HepG2 (cell line): ENCODE measurements around the gene ALKBH5. TPM values are rescaled to one million over a fixed set of nuclear protein-coding genes. Genes with fewer than 3 reads are reported as not detected.

Experiments used
- ATAC-seq: fragments of 200-7000 bp; cut with Tn5 transposase; 3 replicates; pipeline ENCODE4 v1.9.1; 2020; ENCODE audit warnings: mild to moderate bottlenecking, moderate library complexity
- BruUV-seq: library from RNA; stranded (reverse); fragments of 400-500 nt; replicated peaks from 2 replicates; lab custom pipeline; 2021; lab: Mats Ljungman, UMichigan
- CTCF ChIA-PET: fragments of 300-600 bp; formaldehyde crosslinking; extraction: SDS; loops from one replicate; lab custom pipeline; 2021; ENCODE audit warnings: low total read pairs, inconsistent platforms, low intra/inter-chr PET ratio; lab: Yijun Ruan, JAX
- POLR2A ChIA-PET: fragments of 350-600 bp; sonication (Branson Sonifier 250); formaldehyde crosslinking; loops from one replicate; lab custom pipeline; 2020; ENCODE audit warnings: antibody characterized with exemption, inconsistent platforms; lab: Yijun Ruan, JAX
- DNase-seq: peaks from one replicate; pipeline ENCODE4 v3.0.0-alpha.2; 2015; ENCODE audit warnings: low spot score
- FAIRE-seq: peaks from 3 replicates; lab custom pipeline; 2011; peaks lifted over from hg19 to GRCh38; lab: Jason Lieb, UNC
- H2AFZ ChIP-seq: one replicate; pipeline ENCODE4 v1.6.1; 2011; ENCODE audit warnings: low read length, inconsistent platforms
- H3K27ac ChIP-seq: fragments of 300-600 bp; 3 replicates; pipeline ENCODE4 v1.8.0; 2011; ENCODE audit warnings: mixed run types, mild to moderate bottlenecking, mixed read lengths, low read length, inconsistent platforms; ENCODE audit not compliant: insufficient read depth; ENCODE audit errors: extremely low read length
- H3K27me3 ChIP-seq, 2 experiments: fragments of 200-600 bp in 1 of 2; 2 replicates in 1 of 2; 3 replicates in 1 of 2; pipeline versions ENCODE4 v1.6.0 to v1.8.0; 2011; ENCODE audit warnings: low read length in 2 of 2, mild to moderate bottlenecking in 2 of 2, moderate library complexity in 2 of 2, inconsistent platforms in 1 of 2; ENCODE audit not compliant: insufficient read depth in 2 of 2, control insufficient read depth in 1 of 2
- H3K36me3 ChIP-seq, 2 experiments: fragments of 200-600 bp in 1 of 2; replicated peaks in 1 of 2; 2 replicates in 1 of 2; 3 replicates in 1 of 2; pipeline versions ENCODE4 v1.5.1 to v1.8.0; 2011; ENCODE audit warnings: low read length in 2 of 2, inconsistent platforms in 1 of 2; ENCODE audit not compliant: insufficient read depth in 2 of 2, control insufficient read depth in 1 of 2
- H3K4me1 ChIP-seq: 2 replicates; pipeline ENCODE4 v1.5.1; 2012; ENCODE audit warnings: low read length, inconsistent platforms; ENCODE audit not compliant: insufficient read depth
- H3K4me2 ChIP-seq: 2 replicates; pipeline ENCODE4 v1.6.0; 2011; ENCODE audit warnings: low read depth, low read length, inconsistent platforms
- H3K4me3 ChIP-seq, 3 experiments: fragments of 200-600 bp in 1 of 3; sonication (generic), shearing (Covaris generic) in 1 of 3; replicated peaks in 1 of 3; 2 replicates each; pipeline ENCODE4 v1.5.1; 2011 to 2016; ENCODE audit warnings: low read length in 3 of 3, inconsistent platforms in 2 of 3, low read depth in 2 of 3, mild to moderate bottlenecking in 2 of 3, control low read depth in 1 of 3, mixed read lengths in 1 of 3; ENCODE audit not compliant: insufficient read depth in 1 of 3
- H3K79me2 ChIP-seq: one replicate; pipeline ENCODE4 v1.6.1; 2011; ENCODE audit warnings: low read length, inconsistent platforms; ENCODE audit not compliant: insufficient read depth
- H3K9ac ChIP-seq: 2 replicates; pipeline ENCODE4 v1.6.0; 2011; ENCODE audit warnings: mild to moderate bottlenecking, low read depth, low read length, inconsistent platforms; ENCODE audit not compliant: insufficient read depth
- H3K9me3 ChIP-seq: 2 replicates; pipeline ENCODE4 v1.5.1; 2012; ENCODE audit warnings: mild to moderate bottlenecking, low read length
- H4K20me1 ChIP-seq: 2 replicates; pipeline ENCODE4 v1.6.0; 2011; ENCODE audit warnings: inconsistent platforms, mild to moderate bottlenecking, low read length, moderate library complexity; ENCODE audit not compliant: insufficient read depth
- AGO1 ChIP-seq: fragments of 200-400 bp; formaldehyde crosslinking; IDR thresholded peaks from 2 replicates; pipeline ENCODE4 v1.6.1; 2017; ENCODE audit warnings: mild to moderate bottlenecking, low read depth, low read length, moderate library complexity; ENCODE audit not compliant: poor library complexity, severe bottlenecking
- BCLAF1 ChIP-seq: fragments of 450-650 bp; IDR thresholded peaks from 2 replicates; pipeline ENCODE4 v1.6.1; 2017; ENCODE audit warnings: mild to moderate bottlenecking
- EEA1 ChIP-seq: sonication (generic); formaldehyde crosslinking; IDR thresholded peaks from 2 replicates; pipeline ENCODE4 v1.5.1; 2020; ENCODE audit warnings: mild to moderate bottlenecking, missing genetic modification reagents, borderline replicate concordance
- HIVEP1 ChIP-seq: sonication (generic); formaldehyde crosslinking; IDR thresholded peaks from 2 replicates; pipeline ENCODE4 v1.4.0; 2020; ENCODE audit warnings: mild to moderate bottlenecking, missing genetic modification reagents
- KDM6A ChIP-seq: IDR thresholded peaks from 2 replicates; pipeline ENCODE4 v1.6.1; 2016; ENCODE audit warnings: low read depth
- MATR3 ChIP-seq: sonication (generic); formaldehyde crosslinking; IDR thresholded peaks from 2 replicates; pipeline ENCODE4 v1.4.0; 2020; ENCODE audit warnings: missing genetic modification reagents
- NBN ChIP-seq: fragments of 450-650 bp; conservative IDR thresholded peaks from 2 replicates; pipeline ENCODE4 v1.6.1; 2017
- PHF8 ChIP-seq: sonication (generic); formaldehyde crosslinking; IDR thresholded peaks from 2 replicates; pipeline ENCODE4 v1.5.0; 2020; ENCODE audit warnings: missing genetic modification reagents
- POLR2AphosphoS5 ChIP-seq: IDR thresholded peaks from 2 replicates; pipeline ENCODE4 v1.6.1; 2012; ENCODE audit warnings: low read depth, low read length
- SAP130 ChIP-seq: IDR thresholded peaks from 2 replicates; pipeline ENCODE4 v1.6.1; 2016; ENCODE audit warnings: low read depth
- TERF1 ChIP-seq: sonication (generic); formaldehyde crosslinking; IDR thresholded peaks from 2 replicates; pipeline ENCODE4 v1.8.0; 2022; ENCODE audit warnings: mild to moderate bottlenecking, missing genetic modification reagents, moderate library complexity
- TFDP2 ChIP-seq: sonication (generic); formaldehyde crosslinking; IDR thresholded peaks from 2 replicates; pipeline ENCODE4 v1.4.0; 2020; ENCODE audit warnings: missing genetic modification reagents
- ZFX ChIP-seq: sonication (generic); formaldehyde crosslinking; IDR thresholded peaks from 2 replicates; pipeline ENCODE4 v1.4.0; 2020; ENCODE audit warnings: mild to moderate bottlenecking, low read depth, missing genetic modification reagents, moderate library complexity
- ZNF264 ChIP-seq: sonication (generic); formaldehyde crosslinking; IDR thresholded peaks from 2 replicates; pipeline ENCODE4 v1.4.0; 2020; ENCODE audit warnings: missing genetic modification reagents
- ZNF317 ChIP-seq: sonication (generic); formaldehyde crosslinking; IDR thresholded peaks from 2 replicates; pipeline ENCODE4 v1.5.0; 2020; ENCODE audit warnings: mild to moderate bottlenecking, missing genetic modification reagents
- ZNF510 ChIP-seq: sonication (generic); formaldehyde crosslinking; IDR thresholded peaks from 2 replicates; pipeline ENCODE4 v1.4.0; 2020; ENCODE audit warnings: low read depth, mild to moderate bottlenecking, missing genetic modification reagents
- ZNF547 ChIP-seq: sonication (generic); formaldehyde crosslinking; IDR thresholded peaks from 2 replicates; pipeline ENCODE4 v1.5.1; 2020; ENCODE audit warnings: mild to moderate bottlenecking, missing genetic modification reagents
- ZNF709 ChIP-seq: sonication (generic); formaldehyde crosslinking; IDR thresholded peaks from 2 replicates; pipeline ENCODE4 v1.5.0; 2020; ENCODE audit warnings: mild to moderate bottlenecking, missing genetic modification reagents
- ZNF747 ChIP-seq: sonication (generic); formaldehyde crosslinking; IDR thresholded peaks from 2 replicates; pipeline ENCODE4 v1.8.1; 2023; ENCODE audit warnings: missing genetic modification reagents, mild to moderate bottlenecking, borderline replicate concordance
- WGBS: methylation state at CpG from one replicate; pipeline ENCODE4 v1.1.6; 2017; ENCODE audit warnings: low lambda C conversion rate; 5-methylcytosine and 5-hydroxymethylcytosine counted together
- in situ Hi-C: cut with HindIII; loops from 2 replicates; pipeline ENCODE4 v1.10.0; 2017; ENCODE audit warnings: low pct_unique_long_range_greater_than_20kb; ENCODE audit not compliant: extremely low pct_ligation_motif_present
- intact Hi-C: fragments of 100-400 bp; cut with micrococcal nuclease; formaldehyde crosslinking; loops from one replicate; pipeline ENCODE4 v1.10.0; 2022; ENCODE audit not compliant: unreplicated experiment
- polyA plus RNA-seq, 8 experiments: library from polyadenylated mRNA; depleted of rRNA in 3 of 8; stranded (reverse) in 7 of 8; unstranded in 1 of 8; fragments of >200 nt; fragmentation: Illumina TruSeq in 4 of 8; extraction: Trizol in 4 of 8; gene quantifications; 2 replicates each; pipeline versions ENCODE4 v1.2.1 to v1.2.3, GENCODE V29; 2011 to 2016; ENCODE audit warnings: low read depth in 4 of 8, missing spikeins in 1 of 8, mixed read lengths in 1 of 8; ENCODE audit not compliant: insufficient read depth in 1 of 8
- total RNA-seq, 5 experiments: library from RNA; depleted of rRNA; stranded (reverse); fragments of >200 nt; fragmentation: Illumina TruSeq; extraction: Trizol; gene quantifications; 2 replicates each; pipeline ENCODE4 v1.2.3, GENCODE V29; 2016; ENCODE audit warnings: low read depth in 1 of 5

The ALKBH5 gene
- total and polyA plus RNA-seq, 2 of the 13 experiments (the other 11 are each of a cell fraction or from before 2014, with no cell fraction given) = 68.9 to 76.9 TPM

GRCh38 chr17:18234853-18235380 is 51.3 kb downstream of the ALKBH5 start (continued):
- TF ChIP-seq POLR2AphosphoS5 = no peak
- TF ChIP-seq NBN = no peak
- TF ChIP-seq ZNF709 (CRISPR knock-in tag) = no peak

- Histone ChIP-seq H3K9me3 (no peaks in the 10 kb centered on the region), H3K79me2 (no peaks in the 10 kb centered on the region), H3K4me3 (no peak overlapping the region), H3K4me1 (no peaks in the 10 kb centered on the region), H3K4me2 (no peak overlapping the region), H3K9ac (no peak overlapping the region), H3K36me3 (peaks cover 11 to 30% of the 10 kb centered on the region in 2 experiments; a peak in 4 of 5 replicates), H3K27me3 (no peaks in the 10 kb centered on the region), H4K20me1 (no peaks in the 10 kb centered on the region), H2AFZ (no peak overlapping the region), H3K27ac (no peak overlapping the region)
- ChIA-PET CTCF (no interaction called here), POLR2A (no interaction called here)
- intact Hi-C loops (no loop called here), in situ Hi-C loops (no loop called here)
- FAIRE-seq (no peak), ATAC-seq (no peak), DNase-seq (no peak)
- 93% methylated on average over 8 of the region's 14 CpGs for WGBS
- no TSS peak for BruUV-seq
- TF ChIP-seq ZNF510 (CRISPR knock-in tag) (no peak), PHF8 (no peak), BCLAF1 (no peak), TFDP2 (no peak), AGO1 (no peak), KDM6A (no peak), EEA1 (CRISPR knock-in tag) (no peak), SAP130 (CRISPR knock-in tag) (no peak), TERF1 (CRISPR knock-in tag) (no peak), ZNF317 (no peak), MATR3 (CRISPR knock-in tag) (no peak), ZNF547 (CRISPR knock-in tag) (no peak), ZFX (CRISPR knock-in tag) (no peak), HIVEP1 (no peak), ZNF264 (no peak), ZNF747 (CRISPR knock-in tag) (no peak)
Measured at GRCh38 chr17:18235743-18236256, 52.2 kb downstream of the ALKBH5 start.
